Loucy (cell line): ENCODE measurements around the gene DHX29.
A peak's percentile ranks its signal among the peaks of the same experiment; 100 is the strongest.

Source experiments
- H2AFZ ChIP-seq: fragments of 200-600 bp; sonication (generic); 2 replicates; pipeline ENCODE4 v1.6.0; 2016; ENCODE audit warnings: antibody characterized with exemption, mild to moderate bottlenecking, low read length, moderate library complexity
- H3F3A ChIP-seq: fragments of 200-600 bp; 2 replicates; pipeline ENCODE4 v1.6.0; 2016; ENCODE audit warnings: antibody characterized with exemption, low read depth, mild to moderate bottlenecking
- H3K27me3 ChIP-seq: fragments of 200-600 bp; sonication (generic); 2 replicates; pipeline ENCODE4 v1.6.1; 2014; ENCODE audit warnings: low read length, mild to moderate bottlenecking; ENCODE audit not compliant: insufficient read depth, poor library complexity, severe bottlenecking
- H3K36me3 ChIP-seq: fragments of 200-600 bp; sonication (generic); 2 replicates; pipeline ENCODE4 v1.6.1; 2016; ENCODE audit warnings: low read length; ENCODE audit not compliant: insufficient read depth
- H3K4me1 ChIP-seq: fragments of 200-600 bp; sonication (generic); 2 replicates; pipeline ENCODE4 v1.5.1; 2014; ENCODE audit warnings: low read length, mild to moderate bottlenecking; ENCODE audit not compliant: insufficient read depth, poor library complexity, severe bottlenecking
- H3K4me2 ChIP-seq: fragments of 200-600 bp; sonication (generic); 2 replicates; pipeline ENCODE4 v1.6.0; 2014; ENCODE audit warnings: antibody characterized with exemption, low read length, low read depth, mild to moderate bottlenecking; ENCODE audit not compliant: poor library complexity, severe bottlenecking
- H3K4me3 ChIP-seq: fragments of 200-600 bp; sonication (generic); 2 replicates; pipeline ENCODE4 v1.5.1; 2014; ENCODE audit warnings: low read length, mild to moderate bottlenecking, mixed read lengths; ENCODE audit not compliant: poor library complexity, severe bottlenecking
- H3K79me2 ChIP-seq: fragments of 200-600 bp; sonication (generic); 2 replicates; pipeline ENCODE4 v1.6.1; 2014; ENCODE audit warnings: low read length; ENCODE audit not compliant: insufficient read depth
- H3K9ac ChIP-seq: fragments of 200-600 bp; sonication (generic); 2 replicates; pipeline ENCODE4 v1.6.0; 2014; ENCODE audit warnings: mild to moderate bottlenecking, low read depth, low read length, moderate library complexity; ENCODE audit not compliant: poor library complexity, severe bottlenecking
- H3K9me2 ChIP-seq: fragments of 200-600 bp; sonication (generic); replicated peaks from 2 replicates; pipeline ENCODE4 v1.6.1; 2016; ENCODE audit warnings: low read depth, low read length, mixed read lengths
- H3K9me3 ChIP-seq: fragments of 200-600 bp; sonication (generic); 2 replicates; pipeline ENCODE4 v1.6.1; 2014; ENCODE audit warnings: mild to moderate bottlenecking, antibody characterized with exemption, low read length, low read depth; ENCODE audit not compliant: insufficient read depth
- H4K20me1 ChIP-seq: fragments of 200-600 bp; sonication (generic); 2 replicates; pipeline ENCODE4 v1.6.0; 2014; ENCODE audit warnings: antibody characterized with exemption, low read length, mild to moderate bottlenecking; ENCODE audit not compliant: insufficient read depth, poor library complexity, severe bottlenecking
- EZH2phosphoT487 ChIP-seq: fragments of 200-600 bp; IDR thresholded peaks from 2 replicates; pipeline ENCODE4 v1.6.1; 2018; ENCODE audit warnings: antibody characterized with exemption, mild to moderate bottlenecking, moderate library complexity, borderline replicate concordance
- TF ChIP-seq, protein P1 (sequence below): fragments of 200-600 bp; sonication (generic); conservative IDR thresholded peaks from 2 replicates; pipeline ENCODE4 v1.5.1; 2014; ENCODE audit warnings: mild to moderate bottlenecking, antibody characterized with exemption, low read length

DHX29 gene

GRCh38 chr5:55234121-55234700 lies 73.3 kb downstream of the DHX29 start:
- Histone ChIP-seq H3K79me2 (no peaks in the 10 kb centered on the region), H3K36me3 (no peaks in the 10 kb centered on the region), H3K4me3 (peak overlapping the region; percentile 51), H4K20me1 (no peaks in the 10 kb centered on the region), H3K4me1 (no peaks in the 10 kb centered on the region), H3K9me2 (no peaks in the 10 kb centered on the region), H3K9me3 (no peaks in the 10 kb centered on the region), H3K9ac (no peak overlapping the region), H3K4me2 (peak overlapping the region; percentile 46), H3K27me3 (peaks cover 15% of the 10 kb centered on the region), H3F3A (no peaks in the 10 kb centered on the region), H2AFZ (0 out of 2 replicates have a peak overlapping the region, but pooled peaks have one; percentile 20)
- TF ChIP-seq, protein P1, sequence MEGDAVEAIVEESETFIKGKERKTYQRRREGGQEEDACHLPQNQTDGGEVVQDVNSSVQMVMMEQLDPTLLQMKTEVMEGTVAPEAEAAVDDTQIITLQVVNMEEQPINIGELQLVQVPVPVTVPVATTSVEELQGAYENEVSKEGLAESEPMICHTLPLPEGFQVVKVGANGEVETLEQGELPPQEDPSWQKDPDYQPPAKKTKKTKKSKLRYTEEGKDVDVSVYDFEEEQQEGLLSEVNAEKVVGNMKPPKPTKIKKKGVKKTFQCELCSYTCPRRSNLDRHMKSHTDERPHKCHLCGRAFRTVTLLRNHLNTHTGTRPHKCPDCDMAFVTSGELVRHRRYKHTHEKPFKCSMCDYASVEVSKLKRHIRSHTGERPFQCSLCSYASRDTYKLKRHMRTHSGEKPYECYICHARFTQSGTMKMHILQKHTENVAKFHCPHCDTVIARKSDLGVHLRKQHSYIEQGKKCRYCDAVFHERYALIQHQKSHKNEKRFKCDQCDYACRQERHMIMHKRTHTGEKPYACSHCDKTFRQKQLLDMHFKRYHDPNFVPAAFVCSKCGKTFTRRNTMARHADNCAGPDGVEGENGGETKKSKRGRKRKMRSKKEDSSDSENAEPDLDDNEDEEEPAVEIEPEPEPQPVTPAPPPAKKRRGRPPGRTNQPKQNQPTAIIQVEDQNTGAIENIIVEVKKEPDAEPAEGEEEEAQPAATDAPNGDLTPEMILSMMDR, result no peak
- TF ChIP-seq EZH2phosphoT487, result no peak

GRCh38 chr5:55232985-55233928 lies 74.2 kb downstream of the DHX29 start, which contains the start of gene CCNO:
TSS of gene CCNO (minus strand) at chr5:55233608. CDS start at chr5:55233523, 85 bp downstream.
- Histone ChIP-seq H2AFZ (0 out of 2 replicates have a peak within 1 kb of the TSS, but pooled peaks have one; percentile 20), H3F3A (no peaks in the 10 kb centered on the region), H3K79me2 (no peaks in the 10 kb centered on the region), H3K4me2 (peak within 1 kb of the TSS; percentile 46), H3K36me3 (no peaks in the 10 kb centered on the region), H3K9me3 (no peaks in the 10 kb centered on the region), H3K9ac (no peak within 1 kb of the TSS), H3K9me2 (no peaks in the 10 kb centered on the region), H3K4me3 (peak within 1 kb of the TSS; percentile 51), H3K27me3 (peaks cover 15% of the 10 kb centered on the region), H3K4me1 (no peaks in the 10 kb centered on the region), H4K20me1 (no peaks in the 10 kb centered on the region)
- TF ChIP-seq, protein P1, result no peak

GRCh38 chr5:55232271-55232984 lies 75.1 kb downstream of the DHX29 start:
- H3K27me3 ChIP-seq, result peaks cover 15% of the 10 kb centered on the region
- TF ChIP-seq EZH2phosphoT487, result no peak
- TF ChIP-seq, protein P1, result no peak
- no peaks in the 10 kb centered on the region for H3K4me1 ChIP-seq

More at GRCh38 chr5:55232271-55232984, 75.1 kb downstream of the DHX29 start:
- no peaks in the 10 kb centered on the region for H4K20me1 ChIP-seq
- H3K79me2 ChIP-seq, result no peaks in the 10 kb centered on the region
- no peak overlapping the region for H2AFZ ChIP-seq
- H3K9ac ChIP-seq, result no peak overlapping the region
- H3K9me2 ChIP-seq, result no peaks in the 10 kb centered on the region
- H3K9me3 ChIP-seq, result no peaks in the 10 kb centered on the region
- no peaks in the 10 kb centered on the region for H3F3A ChIP-seq
- H3K4me2 ChIP-seq, result no peak overlapping the region
- H3K4me3 ChIP-seq, result no peak overlapping the region
- H3K36me3 ChIP-seq, result no peaks in the 10 kb centered on the region
